NCI-H2081 treated with DMSO at 0.1 percent for 48 hours (cell line): ENCODE measurements around the gene EIPR1.
"Not testable (repeated sequence)": the region's sequence is repeated elsewhere in the genome, so short reads cannot be mapped to it uniquely, and the experiment has no call there.

Experiments
- DNase-seq: peaks from one replicate; lab custom pipeline; 2025; lab: John Stamatoyannopoulos, UW

The EIPR1 gene

GRCh38 chr2:3192920-3193319, 184.7 kb downstream of the EIPR1 start:
- no peak for DNase-seq

- no peak for DNase-seq
Measured at GRCh38 chr2:3192281-3192818, 185.3 kb downstream of the EIPR1 start.

DNA sequence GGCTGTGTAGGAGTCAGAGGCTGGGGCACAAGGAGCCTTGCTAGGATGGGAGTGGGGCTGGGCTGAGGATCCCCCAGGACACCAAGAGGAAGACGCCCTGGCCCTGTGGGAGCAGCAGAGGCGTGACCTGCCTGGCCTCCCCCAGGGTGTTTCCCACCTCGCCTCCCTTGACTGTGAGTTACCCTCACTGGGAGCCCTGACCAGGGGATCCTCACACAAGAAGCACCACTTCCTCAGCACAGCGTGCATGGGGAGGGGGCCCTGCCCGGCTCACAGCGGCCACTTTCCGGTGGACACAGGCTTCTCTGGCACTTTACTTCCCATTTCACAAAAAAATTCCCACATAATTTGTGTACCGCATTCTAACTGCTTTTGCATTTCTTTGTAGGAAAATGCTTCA, 187.7 kb downstream of the EIPR1 start:
- DNase-seq: no peak

GRCh38 chr2:3189076-3189591, 188.5 kb downstream of the EIPR1 start:
- no peak for DNase-seq

DNA sequence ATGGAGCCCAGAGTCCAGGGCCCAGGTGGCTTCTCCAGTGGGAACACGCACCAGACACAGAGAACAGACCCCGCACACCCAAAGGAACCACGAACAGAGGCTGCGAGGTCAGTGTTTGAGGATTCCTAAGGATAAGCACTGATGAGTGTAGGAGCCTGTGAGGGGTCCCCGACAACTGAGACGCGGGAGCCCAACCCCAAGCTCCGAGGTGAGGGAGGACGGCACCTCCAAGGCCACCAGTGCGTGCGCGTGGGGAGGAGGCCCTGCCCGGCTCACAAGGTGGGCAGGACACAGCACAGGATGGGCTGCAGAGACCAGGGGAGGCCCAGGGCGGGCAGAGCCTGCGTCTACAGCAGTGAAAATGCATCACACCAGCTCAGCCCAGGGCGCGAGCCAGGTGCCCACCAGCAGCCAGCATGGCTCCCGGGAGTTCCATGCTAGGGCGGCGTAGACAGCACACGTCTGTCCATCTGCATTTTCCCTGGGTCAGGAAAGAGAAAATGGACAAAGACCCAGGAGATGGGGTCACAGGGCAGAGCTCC, 189.1 kb downstream of the EIPR1 start:
- DNase-seq: no peak

DNA sequence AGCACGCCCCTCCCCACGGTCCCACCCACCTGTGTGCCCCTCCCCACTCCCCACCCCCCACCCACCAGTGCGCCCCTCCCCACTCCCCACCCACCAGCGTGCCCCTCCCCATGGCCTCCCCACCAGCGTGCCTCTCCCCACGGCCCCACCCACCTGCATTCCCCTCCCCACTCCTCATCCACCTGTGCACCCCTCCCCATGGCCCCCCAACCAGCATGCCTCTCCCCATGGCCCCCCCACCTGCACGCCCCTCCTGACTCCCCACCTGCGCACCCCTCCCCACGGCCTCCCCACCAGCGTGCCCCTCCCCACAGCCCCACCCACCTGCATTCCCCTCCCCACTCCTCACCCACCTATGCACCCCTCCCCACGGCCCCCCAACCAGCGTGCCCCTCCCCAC, 190.2 kb downstream of the EIPR1 start:
- no peak for DNase-seq

DNA sequence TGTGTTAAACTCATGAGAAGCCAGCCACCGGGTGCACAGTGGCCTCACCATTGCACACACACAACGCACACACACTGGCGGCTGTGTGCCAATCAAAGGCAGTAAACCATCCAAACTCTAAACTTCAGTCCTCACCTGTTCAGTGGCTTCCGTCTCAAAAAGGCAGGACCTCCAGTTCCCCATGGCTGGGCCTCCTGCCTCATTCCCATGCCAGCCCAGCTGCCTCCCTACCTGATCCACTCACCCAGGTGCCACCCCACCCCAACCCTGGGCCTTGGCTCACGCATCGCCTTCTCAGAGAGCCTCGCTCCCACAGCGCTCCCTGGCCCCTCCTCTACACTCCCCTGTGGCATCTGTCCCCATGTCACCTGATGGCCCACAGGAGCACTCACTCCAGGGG, 190.9 kb downstream of the EIPR1 start:
- no peak for DNase-seq

DNA sequence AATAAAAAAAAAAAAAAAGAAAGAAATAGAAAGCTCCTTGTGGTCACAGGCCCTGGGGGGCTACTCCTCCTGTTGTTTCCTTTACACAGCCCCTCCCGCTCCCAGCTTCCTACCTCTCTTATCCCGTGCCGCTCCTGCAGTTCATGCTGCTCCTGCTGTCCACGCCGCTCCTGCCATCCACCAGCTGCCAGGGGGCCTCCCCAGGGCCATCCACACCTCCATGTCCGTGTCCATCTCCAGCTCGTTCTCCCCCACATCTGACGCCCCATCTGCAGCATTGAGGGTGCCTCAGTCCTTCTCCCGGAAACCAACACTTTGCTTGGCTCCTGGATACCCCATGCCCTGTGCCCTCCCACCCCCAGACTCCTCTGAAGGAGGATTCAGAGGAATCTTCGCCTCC, 191.7 kb downstream of the EIPR1 start:
- DNase-seq: no peak

DNA sequence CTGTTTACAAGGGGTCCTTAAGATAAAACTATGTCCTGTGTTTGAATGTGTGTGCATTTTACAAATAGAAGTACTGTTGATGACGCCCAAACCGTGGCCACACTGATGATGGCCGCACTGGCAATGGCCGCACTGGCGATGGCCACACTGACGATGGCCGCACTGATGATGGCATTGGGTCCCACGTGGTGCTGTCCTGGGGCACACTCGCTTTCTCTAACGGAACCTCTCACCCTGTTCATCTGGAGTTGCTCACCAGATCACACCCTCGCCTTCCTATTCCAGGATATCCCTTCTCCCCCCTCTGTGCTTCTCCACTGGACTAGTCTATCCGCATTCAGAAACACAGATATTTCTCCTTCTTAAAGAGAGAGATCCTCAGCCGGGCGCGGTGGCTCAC, 192.4 kb downstream of the EIPR1 start:
- no peak for DNase-seq

DNA sequence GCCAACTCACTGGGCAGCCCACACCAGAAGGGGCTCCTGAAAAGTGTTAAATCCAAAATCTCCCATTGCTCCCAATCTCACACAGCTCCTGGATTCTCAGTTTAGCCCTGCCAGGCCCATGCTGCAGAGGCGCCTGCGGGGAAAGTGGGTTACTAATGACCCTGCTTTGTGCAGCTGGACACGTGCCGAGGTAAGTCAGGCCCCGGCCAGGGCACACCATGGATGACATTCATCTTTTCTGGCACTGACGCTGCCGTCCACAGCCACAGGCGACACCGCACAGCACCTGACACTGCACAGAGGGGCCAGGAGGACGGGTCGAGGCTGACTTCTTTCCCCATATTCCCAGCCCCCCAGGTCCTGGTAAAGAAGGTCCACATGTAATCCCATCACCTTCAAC, 193.5 kb downstream of the EIPR1 start:
- no peak for DNase-seq

GRCh38 chr2:3183766-3184165, 193.9 kb downstream of the EIPR1 start:
- DNase-seq: no peak

- no peak for DNase-seq
Measured at GRCh38 chr2:3182848-3183247, 194.8 kb downstream of the EIPR1 start.

DNA sequence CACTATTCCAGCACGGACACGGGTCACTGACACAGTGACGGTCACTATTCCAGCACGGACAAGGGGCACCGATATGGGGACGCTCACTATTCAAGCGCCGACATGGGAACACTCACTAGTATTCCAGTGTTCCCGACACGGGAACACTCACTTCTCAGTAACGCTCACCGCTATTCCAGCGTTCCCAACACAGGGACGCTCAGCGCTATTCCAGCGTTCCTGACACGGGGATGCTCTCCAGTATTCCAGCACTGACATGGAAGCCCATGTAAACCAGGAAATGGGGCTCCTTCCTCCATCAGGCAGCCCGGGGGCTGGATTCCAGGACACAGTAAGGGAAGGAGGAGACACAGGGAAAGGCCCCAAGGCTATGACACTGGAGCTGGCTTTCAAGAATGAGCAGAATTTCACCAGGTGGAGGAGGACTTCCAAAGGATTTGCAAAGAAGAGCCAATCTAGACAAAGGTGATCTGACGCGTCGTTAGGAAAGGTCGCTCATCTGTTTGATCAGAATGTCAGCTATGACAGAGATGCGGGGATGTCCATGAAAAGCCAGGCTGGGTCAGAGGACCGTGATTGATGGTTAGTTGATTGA, 196.1 kb downstream of the EIPR1 start:
- DNase-seq: no peak

GRCh38 chr2:3180909-3181221, 196.8 kb downstream of the EIPR1 start:
- not testable (repeated sequence) for DNase-seq

DNA sequence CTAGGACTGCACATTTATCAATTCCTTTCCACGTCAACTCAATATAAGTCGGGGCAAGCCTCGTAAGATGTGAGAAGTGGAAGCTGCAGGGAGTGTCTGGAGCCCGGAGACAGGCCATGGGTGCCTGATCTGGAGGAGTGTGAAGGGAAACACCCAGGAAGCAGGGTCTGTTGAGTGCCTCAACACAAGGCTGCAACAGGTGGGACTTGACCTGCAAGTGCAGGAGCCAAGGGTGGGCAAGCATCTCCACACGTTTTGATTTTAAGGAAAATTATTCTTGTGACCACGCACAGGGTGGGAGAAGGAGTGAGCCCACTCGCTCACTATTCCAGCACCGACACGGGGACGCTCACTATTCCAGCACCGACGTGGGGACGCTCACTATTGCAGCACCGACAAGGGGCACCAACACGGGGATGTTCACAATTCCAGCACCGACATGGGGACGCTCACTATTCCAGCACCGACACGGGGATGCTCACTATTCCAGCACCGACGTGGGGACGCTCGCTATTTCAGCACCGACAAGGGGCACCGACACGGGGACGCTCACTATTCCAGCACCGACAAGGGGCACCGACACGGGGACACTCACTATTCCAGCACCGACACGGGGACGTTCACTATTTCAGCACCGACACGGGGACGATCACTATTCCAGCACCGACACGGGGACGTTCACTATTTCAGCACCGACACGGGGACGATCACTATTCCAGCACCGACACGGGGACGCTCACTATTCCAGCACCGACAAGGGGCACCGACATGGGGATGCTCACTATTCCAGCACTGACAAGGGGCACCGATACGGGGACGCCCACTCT, 197.3 kb downstream of the EIPR1 start:
- DNase-seq: no peak

DNA sequence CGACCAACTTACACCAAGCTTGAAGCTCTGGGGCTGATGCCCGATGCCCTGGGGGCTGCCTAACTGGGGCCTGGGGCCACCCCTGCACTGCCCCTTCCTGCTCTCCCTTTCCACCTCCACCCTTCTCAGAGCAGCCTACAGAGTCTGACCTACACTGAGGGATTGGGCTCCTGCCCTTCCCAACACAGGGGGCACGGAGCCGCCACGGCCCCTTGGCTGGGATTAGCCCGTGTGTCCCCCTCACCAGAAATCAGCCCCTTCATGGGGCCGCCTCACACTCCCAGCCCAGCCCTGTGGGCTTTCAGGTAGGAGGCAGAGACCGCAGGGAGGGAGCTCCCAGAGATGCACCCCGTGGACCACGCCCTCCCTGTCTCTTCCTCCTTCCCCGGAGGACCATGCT, 198.0 kb downstream of the EIPR1 start:
- DNase-seq: no peak

GRCh38 chr2:3179208-3179607, 198.4 kb downstream of the EIPR1 start:
- no peak for DNase-seq

GRCh38 chr2:3178578-3179031, 199.0 kb downstream of the EIPR1 start:
- DNase-seq: no peak

DNA sequence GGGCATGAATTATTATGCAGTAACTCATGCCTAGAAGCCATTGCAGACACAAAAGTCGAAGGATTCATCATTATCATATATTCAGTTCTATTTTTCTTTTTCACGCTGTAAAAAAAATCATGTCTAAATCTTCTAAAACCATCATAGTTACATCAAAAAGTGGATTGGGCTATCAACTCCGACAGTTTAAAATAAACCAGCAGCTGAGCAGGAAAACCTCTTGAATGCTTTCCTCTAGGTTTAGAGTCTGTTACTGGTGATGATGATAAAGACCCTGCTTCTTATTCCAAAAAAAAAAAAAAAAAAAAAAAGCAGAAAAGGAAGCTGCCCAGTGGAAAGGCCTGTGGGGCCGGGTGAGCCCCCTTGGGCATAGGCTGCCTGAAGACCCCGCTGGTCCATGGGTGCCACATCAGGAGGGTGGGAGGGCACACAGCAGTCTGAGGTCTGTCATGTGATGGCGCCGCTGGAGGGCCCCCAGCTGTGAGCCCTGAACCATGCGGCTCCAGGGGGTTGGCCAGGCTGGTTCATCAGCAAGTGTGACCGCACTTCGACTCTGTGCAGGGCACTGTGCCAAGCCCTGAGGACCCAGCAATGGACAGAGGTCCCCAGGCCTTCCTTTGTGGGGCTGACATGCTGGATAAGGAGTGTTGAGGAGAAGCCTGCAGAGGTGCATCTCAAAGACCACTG, 199.6 kb downstream of the EIPR1 start:
- no peak for DNase-seq

DNA sequence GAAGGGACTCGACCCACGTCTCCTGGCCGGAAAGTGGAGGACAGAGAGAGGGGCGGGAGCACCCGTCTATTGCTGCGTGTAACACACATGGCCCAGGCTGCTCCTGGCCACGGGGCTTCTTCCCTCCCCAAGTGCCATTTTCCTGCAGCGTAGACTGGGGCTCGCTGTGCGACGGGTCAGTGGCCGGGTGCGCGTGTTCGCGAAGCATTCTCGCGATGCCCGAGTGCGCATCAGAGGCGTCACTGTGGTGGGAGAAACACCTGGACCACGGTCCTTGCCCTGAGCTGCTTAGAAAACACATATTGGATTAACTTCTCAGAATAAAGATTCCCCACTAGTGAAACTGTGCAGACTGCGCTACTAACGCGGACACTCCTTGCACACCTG, 200.8 kb downstream of the EIPR1 start:
- no peak for DNase-seq

- no peak for DNase-seq
Measured at GRCh38 chr2:3176071-3176868, 201.3 kb downstream of the EIPR1 start.

DNA sequence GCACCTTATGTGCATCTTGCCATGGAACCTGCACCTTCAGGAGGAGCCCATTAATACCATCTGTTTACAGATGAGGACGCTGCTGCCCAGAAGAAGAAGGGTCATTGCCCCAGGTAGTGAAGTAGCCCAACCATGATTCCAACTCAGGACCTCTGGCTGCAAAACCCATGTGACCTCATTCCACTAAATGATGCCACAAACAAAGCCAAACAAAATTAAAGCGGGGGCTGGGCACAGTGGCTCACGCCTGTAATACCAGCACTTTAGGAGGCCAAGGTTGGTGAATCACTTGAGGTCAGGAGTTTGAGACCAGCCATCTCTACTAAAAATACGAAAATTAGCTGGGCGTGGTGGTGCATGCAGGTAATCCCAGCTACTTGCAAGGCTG, 202.1 kb downstream of the EIPR1 start:
- DNase-seq: no peak
